G401 (cell line): ENCODE measurements around the gene PHC3. TPM values are rescaled to one million over a fixed set of nuclear protein-coding genes. Genes with fewer than 3 reads are reported as not detected.

Source experiments
- DNase-seq: peaks from one replicate; pipeline ENCODE4 v3.0.0-alpha.2; 2015; ENCODE audit warnings: low spot score
- in situ Hi-C: cut with HindIII; loops from 2 replicates; pipeline ENCODE4 v1.10.0; 2016; ENCODE audit warnings: low sequenced_read_pairs, mixed read lengths
- total RNA-seq: library from RNA; depleted of rRNA; stranded (reverse); fragments of >200 nt; shearing (Covaris generic); gene quantifications from 2 replicates; pipeline ENCODE4 v1.2.3, GENCODE V29; 2014

PHC3 gene
- total RNA-seq, 1 experiment from 2014 or later: 6.5 TPM

- no peak for DNase-seq
- in situ Hi-C loops: no loop called here
These were observed 90.9 kb downstream of the PHC3 start for GRCh38 chr3:170090601-170090981.

- in situ Hi-C loops: no loop called here
- DNase-seq: no peak
These were observed 91.5 kb downstream of the PHC3 start for GRCh38 chr3:170089862-170090600.

- in situ Hi-C loops: no loop called here
- no peak for DNase-seq
These were observed 96.1 kb downstream of the PHC3 start for GRCh38 chr3:170085396-170085795.

GRCh38 chr3:170083343-170083742, 98.2 kb downstream of the PHC3 start:
- DNase-seq: no peak
- in situ Hi-C loops: no loop called here

GRCh38 chr3:170081079-170081741, 100.3 kb downstream of the PHC3 start:
- no peak for DNase-seq
- in situ Hi-C loops: no loop called here

GRCh38 chr3:170080605-170081004, 100.9 kb downstream of the PHC3 start:
- in situ Hi-C loops: no loop called here
- DNase-seq: no peak

- in situ Hi-C loops: no loop called here
- no peak for DNase-seq
These were observed 101.9 kb downstream of the PHC3 start for GRCh38 chr3:170079536-170080165.

- DNase-seq: no peak
- in situ Hi-C loops: no loop called here
These were observed 102.8 kb downstream of the PHC3 start for GRCh38 chr3:170078620-170079281.

- in situ Hi-C loops: no loop called here
- no peak for DNase-seq
These were observed 104.2 kb downstream of the PHC3 start for GRCh38 chr3:170077361-170077760.

- no peak for DNase-seq
- in situ Hi-C loops: no loop called here
These were observed 104.8 kb downstream of the PHC3 start for GRCh38 chr3:170076715-170077238.

GRCh38 chr3:170075441-170076091, 106.0 kb downstream of the PHC3 start:
- no peak for DNase-seq
- in situ Hi-C loops: no loop called here

- no peak for DNase-seq
- in situ Hi-C loops: no loop called here
These were observed 117.4 kb downstream of the PHC3 start for GRCh38 chr3:170064108-170064507.

- no peak for DNase-seq
- in situ Hi-C loops: no loop called here
These were observed 117.8 kb downstream of the PHC3 start for GRCh38 chr3:170063691-170064090.

- in situ Hi-C loops: no loop called here
- no peak for DNase-seq
These were observed 118.8 kb downstream of the PHC3 start for GRCh38 chr3:170062769-170063168.

GRCh38 chr3:170062068-170062467, 119.5 kb downstream of the PHC3 start:
- in situ Hi-C loops: no loop called here
- no peak for DNase-seq

GRCh38 chr3:170059447-170059846, 122.1 kb downstream of the PHC3 start:
- in situ Hi-C loops: no loop called here
- DNase-seq: no peak

GRCh38 chr3:170058127-170058526, 123.4 kb downstream of the PHC3 start:
- DNase-seq: no peak

GRCh38 chr3:170057550-170057949, 124.0 kb downstream of the PHC3 start:
- no peak for DNase-seq
- in situ Hi-C loops: no loop called here

More at GRCh38 chr3:170058127-170058526, 123.4 kb downstream of the PHC3 start:
- in situ Hi-C loops: no loop called here
